ENCODE data around the gene PHYKPL. TPM values are rescaled to one million over a fixed set of nuclear protein-coding genes. Genes with fewer than 3 reads are reported as not detected.

The PHYKPL gene
- total and polyA plus RNA-seq, 2 donors (not counting 3 experiments of a cell fraction or from before 2014, with no cell fraction given) = 71.7 to 81.7 TPM

- Histone ChIP-seq H3K9me1 (replicated peaks; ENCODE audit: control insufficient read depth, extremely low read depth, insufficient read depth, low read length) (no peaks in the 10 kb centered on the region), H3K9ac (replicated peaks; ENCODE audit: extremely low read depth, insufficient read depth, low read length) (no peak overlapping the region), H3K79me2 (ENCODE audit: control insufficient read depth, insufficient read depth, low read length) (peaks cover 21% of the 10 kb centered on the region), H3K4me2 (ENCODE audit: insufficient read depth, low read length) (no peak overlapping the region), H2AFZ (ENCODE audit: low read depth, low read length) (peak overlapping the region; percentile 79), H3K27ac (ENCODE audit: insufficient read depth, low read depth, low read length) (no peak overlapping the region), H3K9me3 (replicated peaks; ENCODE audit: control insufficient read depth, insufficient read depth, low read length) (no peaks in the 10 kb centered on the region), H3K36me3 (ENCODE audit: control insufficient read depth in 2 of 2, extremely low read depth in 1 of 2, insufficient read depth in 2 of 2, low read length in 2 of 2) (peaks cover 0 to under 1% of the 10 kb centered on the region in 2 experiments), H3K27me3 (ENCODE audit: control insufficient read depth in 2 of 2, insufficient read depth in 2 of 2, low read length in 2 of 2) (no peaks in the 10 kb centered on the region), H3K4me1 (ENCODE audit: control insufficient read depth, extremely low read depth, insufficient read depth, low read length) (peaks cover 20% of the 10 kb centered on the region), H4K20me1 (replicated peaks; ENCODE audit: control insufficient read depth, extremely low read depth, insufficient read depth, low read length) (no peaks in the 10 kb centered on the region), H3K4me3 (replicated peaks in 1 of 3; ENCODE audit: insufficient read depth in 1 of 3, low read depth in 1 of 3, low read length in 3 of 3) (no peak overlapping the region)
- dilution Hi-C loops (cut with MboI; ENCODE audit: extremely low pct_ligation_motif_present, low sequenced_read_pairs) (no loop called here), intact Hi-C loops (cut with micrococcal nuclease) (loop anchor here (1.0 to 5.0 kb wide), 5 partner anchors 45 to 1322 kb away; partner anchors contain the start of gene COL23A1)
- ChIA-PET POLR2A (interaction anchor here (0.7 kb wide), 1 partner anchor 31 kb away, joined by 3 read pairs; the partner anchor contains the start of gene HNRNPAB), CTCF (interaction anchor here (0.5 to 1.9 kb wide), 25 partner anchors 9 to 1315 kb away, joined by 3 to 19 read pairs (median 4); partner anchors contain the start of genes HNRNPAB and RUFY1)
- FAIRE-seq = peak; percentile 81
- no peak for TF ChIP-seq GATA2 (IDR thresholded peaks at IDR 0.05; ENCODE audit: insufficient read depth, insufficient read length, low read depth, low read length)
- TF ChIP-seq CTCF (IDR thresholded peaks at IDR 0.05; ENCODE audit: extremely low read depth in 1 of 2, insufficient read depth in 1 of 2, low read depth in 1 of 2, low read length in 2 of 2) = peak; percentile 76 to 87
- no TSS peak for BruUV-seq (replicated peaks)
- peak; percentile 73 for DNase-seq (ENCODE audit: low read depth, low spot score)
Observed at GRCh38 chr5:178234750-178235587, 2.4 kb upstream of the PHYKPL start.
